GM19372 (cell line): ENCODE data around the gene PRKCZ.

Experiments used
- ATAC-seq: cut with Tn5 transposase; IDR thresholded peaks from one replicate; pipeline ENCODE4 v1.9.1; 2021; ENCODE audit warnings: mild to moderate bottlenecking, low read depth, moderate library complexity; ENCODE audit not compliant: unreplicated experiment

PRKCZ gene

GRCh38 chr1:2172012-2172411 is 121.8 kb downstream of the PRKCZ start:
- no peak for ATAC-seq

- no peak for ATAC-seq
These were observed 122.4 kb downstream of the PRKCZ start for GRCh38 chr1:2172551-2173146.

- ATAC-seq, result no peak
These were observed 123.5 kb downstream of the PRKCZ start for GRCh38 chr1:2173546-2174347.

- no peak for ATAC-seq
These were observed 124.3 kb downstream of the PRKCZ start for GRCh38 chr1:2174348-2175054.

GRCh38 chr1:2175055-2175414 is 124.8 kb downstream of the PRKCZ start:
- no peak for ATAC-seq

GRCh38 chr1:2175681-2176454 is 125.7 kb downstream of the PRKCZ start:
- no peak for ATAC-seq

GRCh38 chr1:2176615-2177014 is 126.4 kb downstream of the PRKCZ start:
- no peak for ATAC-seq

- ATAC-seq, result no peak
These were observed 127.3 kb downstream of the PRKCZ start for GRCh38 chr1:2177541-2177940.

GRCh38 chr1:2177946-2178538 is 127.8 kb downstream of the PRKCZ start:
- ATAC-seq, result no peak

GRCh38 chr1:2178875-2179274 is 128.7 kb downstream of the PRKCZ start:
- ATAC-seq, result no peak

- no peak for ATAC-seq
These were observed 129.2 kb downstream of the PRKCZ start for GRCh38 chr1:2179283-2180013.

- ATAC-seq, result no peak
These were observed 130.4 kb downstream of the PRKCZ start for GRCh38 chr1:2180297-2181245.

GRCh38 chr1:2181271-2181670 is 131.1 kb downstream of the PRKCZ start:
- ATAC-seq, result no peak

- ATAC-seq, result no peak
These were observed 131.5 kb downstream of the PRKCZ start for GRCh38 chr1:2181752-2182151.

- ATAC-seq, result no peak
These were observed 132.2 kb downstream of the PRKCZ start for GRCh38 chr1:2182376-2182775.

GRCh38 chr1:2183937-2184334 is 133.7 kb downstream of the PRKCZ start:
- ATAC-seq, result no peak

- ATAC-seq, result no peak
These were observed 134.3 kb downstream of the PRKCZ start for GRCh38 chr1:2184531-2184930.

- no peak for ATAC-seq
These were observed 134.7 kb downstream of the PRKCZ start for GRCh38 chr1:2184934-2185333.
